ENCODE measurements around the gene TENT4B.

The TENT4B gene

DNA sequence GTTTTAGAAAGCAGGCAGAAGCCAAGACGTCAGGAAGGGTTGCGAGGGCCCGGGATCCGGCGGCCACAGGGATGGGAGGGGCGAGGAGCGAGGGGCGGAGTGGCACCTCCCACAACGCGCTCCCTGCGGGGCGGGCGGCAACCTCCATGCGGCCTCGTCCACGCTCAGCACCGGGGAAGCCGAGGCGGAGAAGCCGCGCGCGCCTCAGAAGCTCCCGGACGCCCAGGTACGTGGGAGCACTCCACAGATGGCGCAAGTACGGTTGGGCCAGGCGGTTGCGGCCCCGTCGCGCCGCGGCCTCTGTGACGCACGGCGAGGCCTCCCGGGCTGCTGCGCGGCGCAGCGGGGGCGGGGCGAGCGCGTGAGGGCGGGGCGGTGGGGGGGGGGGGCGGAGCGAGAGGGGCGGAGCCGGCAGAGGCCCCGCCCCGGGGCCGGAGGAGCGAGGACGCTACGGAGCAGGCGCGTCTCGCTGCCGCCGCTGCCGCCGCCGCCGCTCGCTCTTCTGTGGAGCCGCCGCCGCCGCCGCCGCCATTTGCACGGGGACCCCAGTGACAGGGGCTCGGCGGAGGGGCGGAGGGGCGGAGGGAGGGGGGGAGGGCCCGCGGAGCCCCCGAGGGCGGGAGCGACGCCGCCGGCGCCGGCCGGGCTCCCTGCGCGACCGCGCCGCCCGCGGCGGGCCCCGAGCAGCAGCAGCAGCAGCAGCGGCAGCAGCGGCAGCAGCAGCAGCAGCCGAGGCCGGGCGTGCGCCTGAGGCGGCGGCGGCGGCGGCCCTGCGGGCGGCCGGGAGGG lies at the start of gene TENT4B:
Gene TENT4B, plus strand, starts transcription at position 500 of the 789 bp plus-strand sequence. CDS start 316 bp downstream, outside the sequence.
- H3K9me2 ChIP-seq (ENCODE audit: low read depth, low read length), result no peaks in the 10 kb centered on the region
- peaks cover 30% of the 10 kb centered on the region for H3K4me1 ChIP-seq (ENCODE audit: insufficient read depth, low read length, severe bottlenecking)
- no peak for TF ChIP-seq EZH2 (IDR thresholded peaks at IDR 0.05; ENCODE audit: borderline replicate concordance, low read length)
- TF ChIP-seq, protein P1, sequence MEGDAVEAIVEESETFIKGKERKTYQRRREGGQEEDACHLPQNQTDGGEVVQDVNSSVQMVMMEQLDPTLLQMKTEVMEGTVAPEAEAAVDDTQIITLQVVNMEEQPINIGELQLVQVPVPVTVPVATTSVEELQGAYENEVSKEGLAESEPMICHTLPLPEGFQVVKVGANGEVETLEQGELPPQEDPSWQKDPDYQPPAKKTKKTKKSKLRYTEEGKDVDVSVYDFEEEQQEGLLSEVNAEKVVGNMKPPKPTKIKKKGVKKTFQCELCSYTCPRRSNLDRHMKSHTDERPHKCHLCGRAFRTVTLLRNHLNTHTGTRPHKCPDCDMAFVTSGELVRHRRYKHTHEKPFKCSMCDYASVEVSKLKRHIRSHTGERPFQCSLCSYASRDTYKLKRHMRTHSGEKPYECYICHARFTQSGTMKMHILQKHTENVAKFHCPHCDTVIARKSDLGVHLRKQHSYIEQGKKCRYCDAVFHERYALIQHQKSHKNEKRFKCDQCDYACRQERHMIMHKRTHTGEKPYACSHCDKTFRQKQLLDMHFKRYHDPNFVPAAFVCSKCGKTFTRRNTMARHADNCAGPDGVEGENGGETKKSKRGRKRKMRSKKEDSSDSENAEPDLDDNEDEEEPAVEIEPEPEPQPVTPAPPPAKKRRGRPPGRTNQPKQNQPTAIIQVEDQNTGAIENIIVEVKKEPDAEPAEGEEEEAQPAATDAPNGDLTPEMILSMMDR (IDR thresholded peaks at IDR 0.05; ENCODE audit: low read length), result no peak

GRCh38 chr16:50103764-50104163 lies 49.3 kb upstream of the TENT4B start:
- no peaks in the 10 kb centered on the region for H3K9me2 ChIP-seq (ENCODE audit: low read depth, low read length)
- H3K4me3 ChIP-seq (ENCODE audit: low read depth, low read length, poor library complexity, severe bottlenecking), result no peak overlapping the region
- H3K4me2 ChIP-seq (ENCODE audit: low read length), result no peak overlapping the region
- no peak overlapping the region for H3K9ac ChIP-seq (ENCODE audit: low read length)
- no peaks in the 10 kb centered on the region for H3K79me2 ChIP-seq (ENCODE audit: insufficient read depth, low read length)
- no peaks in the 10 kb centered on the region for H3K9me3 ChIP-seq (ENCODE audit: low read length)
- H2AFZ ChIP-seq (ENCODE audit: low read length), result no peak overlapping the region
- TF ChIP-seq, protein P1 (IDR thresholded peaks at IDR 0.05; ENCODE audit: low read length), result no peak
- TF ChIP-seq EZH2 (IDR thresholded peaks at IDR 0.05; ENCODE audit: borderline replicate concordance, low read length), result no peak
- H3K4me1 ChIP-seq (ENCODE audit: insufficient read depth, low read length, severe bottlenecking), result no peaks in the 10 kb centered on the region
- peaks cover 78% of the 10 kb centered on the region for H3K36me3 ChIP-seq (ENCODE audit: insufficient read depth, low read length)
- H4K20me1 ChIP-seq (ENCODE audit: insufficient read depth, low read length), result no peaks in the 10 kb centered on the region
- no peaks in the 10 kb centered on the region for H3F3A ChIP-seq (ENCODE audit: insufficient read depth, low read length)
- no peaks in the 10 kb centered on the region for H3K27me3 ChIP-seq (ENCODE audit: insufficient read depth, low read length)
- no peak overlapping the region for H3K27ac ChIP-seq (ENCODE audit: low read depth, low read length, poor library complexity, severe bottlenecking)

More for the DNA sequence above, at the start of gene TENT4B:
- Histone ChIP-seq H3K27me3 (ENCODE audit: insufficient read depth, low read length) (no peaks in the 10 kb centered on the region), H3K4me3 (ENCODE audit: low read depth, low read length, poor library complexity, severe bottlenecking) (peak within 1 kb of the TSS; percentile 84), H3K4me2 (ENCODE audit: low read length) (peak within 1 kb of the TSS; percentile 80), H3K36me3 (ENCODE audit: insufficient read depth, low read length) (no peaks in the 10 kb centered on the region), H2AFZ (ENCODE audit: low read length) (peak within 1 kb of the TSS; percentile 56), H3F3A (ENCODE audit: insufficient read depth, low read length) (no peaks in the 10 kb centered on the region), H3K79me2 (ENCODE audit: insufficient read depth, low read length) (peaks cover 35% of the 10 kb centered on the region), H3K9ac (ENCODE audit: low read length) (peak within 1 kb of the TSS; percentile 75), H3K27ac (ENCODE audit: low read depth, low read length, poor library complexity, severe bottlenecking) (peak within 1 kb of the TSS; percentile 58), H4K20me1 (ENCODE audit: insufficient read depth, low read length) (no peaks in the 10 kb centered on the region), H3K9me3 (ENCODE audit: low read length) (no peaks in the 10 kb centered on the region)

GRCh38 chr16:50114357-50115129 lies 38.6 kb upstream of the TENT4B start:
- H3F3A ChIP-seq (ENCODE audit: insufficient read depth, low read length), result no peaks in the 10 kb centered on the region
- no peak overlapping the region for H3K27ac ChIP-seq (ENCODE audit: low read depth, low read length, poor library complexity, severe bottlenecking)
- H3K27me3 ChIP-seq (ENCODE audit: insufficient read depth, low read length), result no peaks in the 10 kb centered on the region
- H3K4me2 ChIP-seq (ENCODE audit: low read length), result no peak overlapping the region
- no peaks in the 10 kb centered on the region for H4K20me1 ChIP-seq (ENCODE audit: insufficient read depth, low read length)
- H3K4me1 ChIP-seq (ENCODE audit: insufficient read depth, low read length, severe bottlenecking), result no peaks in the 10 kb centered on the region
- H3K36me3 ChIP-seq (ENCODE audit: insufficient read depth, low read length), result no peaks in the 10 kb centered on the region
- H3K9ac ChIP-seq (ENCODE audit: low read length), result no peak overlapping the region
- no peak overlapping the region for H3K4me3 ChIP-seq (ENCODE audit: low read depth, low read length, poor library complexity, severe bottlenecking)
- no peak for TF ChIP-seq EZH2 (IDR thresholded peaks at IDR 0.05; ENCODE audit: borderline replicate concordance, low read length)
- TF ChIP-seq, protein P1 (IDR thresholded peaks at IDR 0.05; ENCODE audit: low read length), result no peak
- no peak overlapping the region for H2AFZ ChIP-seq (ENCODE audit: low read length)
- H3K79me2 ChIP-seq (ENCODE audit: insufficient read depth, low read length), result no peaks in the 10 kb centered on the region
- H3K9me3 ChIP-seq (ENCODE audit: low read length), result no peaks in the 10 kb centered on the region
- H3K9me2 ChIP-seq (ENCODE audit: low read depth, low read length), result no peaks in the 10 kb centered on the region

Measured in OCI-LY1 (cell line).